ENCODE measurements around the gene IFNA8.

- TF ChIP-seq CTCF (IDR thresholded peaks at IDR 0.05) (no peak), EZH2 (IDR thresholded peaks at IDR 0.05; ENCODE audit: borderline replicate concordance, insufficient read depth, low read depth, low read length, poor library complexity, severe bottlenecking) (no peak)
These were observed at the start of gene IFNA8 for GRCh38 chr9:21408817-21409216.
